ENCODE measurements around the gene AXIN2.

- TF ChIP-seq CTCF (IDR thresholded peaks at IDR 0.05) (no peak), POLR2A (IDR thresholded peaks at IDR 0.05) (no peak)
Observed at GRCh38 chr17:65576939-65577338, 15.5 kb upstream of the AXIN2 start.

All from sigmoid colon (tissue), 3 donors.